Inflammatory macrophage (primary cell): ENCODE results near the gene PLEKHJ1.
A peak's percentile ranks its signal among the peaks of the same experiment; 100 is the strongest.
"Not testable (repeated sequence)": the region's sequence is repeated elsewhere in the genome, so short reads cannot be mapped to it uniquely, and the experiment has no call there.

Experiments used
- DNase-seq, 2 donors: peaks; one replicate each; pipeline ENCODE4 v3.0.0-alpha.2; 2020 to 2022

Gene PLEKHJ1

GRCh38 chr19:2219726-2220125 lies 16.4 kb downstream of the PLEKHJ1 start:
- no peak for DNase-seq

GRCh38 chr19:2217591-2217990 lies 18.5 kb downstream of the PLEKHJ1 start:
- DNase-seq, result no peak

- no peak for DNase-seq
Observed at GRCh38 chr19:2216361-2217225, 19.5 kb downstream of the PLEKHJ1 start.

GRCh38 chr19:2215281-2215751 lies 20.8 kb downstream of the PLEKHJ1 start:
- no peak for DNase-seq

GRCh38 chr19:2214251-2214650 lies 21.9 kb downstream of the PLEKHJ1 start:
- DNase-seq, result no peak

- no peak for DNase-seq
Observed at GRCh38 chr19:2213799-2214198, 22.3 kb downstream of the PLEKHJ1 start.

GRCh38 chr19:2212861-2213711 lies 23.0 kb downstream of the PLEKHJ1 start:
- no peak for DNase-seq

- no peak for DNase-seq
Observed at GRCh38 chr19:2210987-2211740, 25.0 kb downstream of the PLEKHJ1 start.

GRCh38 chr19:2210206-2210605 lies 25.9 kb downstream of the PLEKHJ1 start:
- no peak for DNase-seq

- DNase-seq, result no peak
Observed at GRCh38 chr19:2209408-2209807, 26.7 kb downstream of the PLEKHJ1 start.

- DNase-seq, result no peak
Observed at GRCh38 chr19:2208975-2209374, 27.2 kb downstream of the PLEKHJ1 start.

- DNase-seq, result peak in 1 of 2 donors; percentile 37
Observed at GRCh38 chr19:2207991-2208860, 27.9 kb downstream of the PLEKHJ1 start.

- no peak for DNase-seq
Observed at GRCh38 chr19:2207008-2207407, 29.1 kb downstream of the PLEKHJ1 start.

GRCh38 chr19:2202366-2202765 lies 33.8 kb downstream of the PLEKHJ1 start:
- DNase-seq, result no peak

- DNase-seq, result peak in 1 of 2 donors; percentile 30
Observed at GRCh38 chr19:2201473-2202148, 34.5 kb downstream of the PLEKHJ1 start.

- DNase-seq, result not testable (repeated sequence)
Observed at GRCh38 chr19:2200624-2201294, 35.4 kb downstream of the PLEKHJ1 start.

- no peak for DNase-seq
Observed at GRCh38 chr19:2199861-2200623, 36.1 kb downstream of the PLEKHJ1 start.

GRCh38 chr19:2199215-2199614 lies 36.9 kb downstream of the PLEKHJ1 start:
- no peak for DNase-seq

- no peak for DNase-seq
Observed at GRCh38 chr19:2198317-2198716, 37.8 kb downstream of the PLEKHJ1 start.

- DNase-seq, result no peak
Observed at GRCh38 chr19:2197270-2197669, 38.9 kb downstream of the PLEKHJ1 start.
